ENCODE data around the gene MAPK8. TPM values are rescaled to one million over a fixed set of nuclear protein-coding genes. Genes with fewer than 3 reads are reported as not detected.

MAPK8 gene
- total and polyA plus RNA-seq, 12 donors, result 7.6 to 103 (median 31.9) TPM

GRCh38 chr10:48414778-48415177 is 108.3 kb downstream of the MAPK8 start:
- intact Hi-C loops (cut with DNase I), result no loop called here
- H3K9me3 ChIP-seq (replicated peaks in 1 of 3), result peaks cover 0 to 7% (median 0%) of the 10 kb centered on the region in 3 donors
- H3K4me3 ChIP-seq, result no peak overlapping the region
- H3K27me3 ChIP-seq, result no peaks in the 10 kb centered on the region
- 79 to 82% (median 81%) methylated on average over 1 of the region's 1 CpG for WGBS, 4 donors
- H3K4me1 ChIP-seq (replicated peaks in 1 of 2), result no peaks in the 10 kb centered on the region
- no peaks in the 10 kb centered on the region for H3K36me3 ChIP-seq (replicated peaks in 1 of 2)
- H3K27ac ChIP-seq, result no peak overlapping the region
- TF ChIP-seq POLR2A (IDR thresholded peaks at IDR 0.05), result no peak
- TF ChIP-seq CTCF (IDR thresholded peaks at IDR 0.05), result no peak
- DNase-seq, result no peak

GRCh38 chr10:48416584-48417232 is 110.2 kb downstream of the MAPK8 start:
- 90 to 94% (median 93%) methylated on average over 2 of the region's 2 CpGs for WGBS, 4 donors
- Histone ChIP-seq H3K27ac (no peak overlapping the region), H3K36me3 (replicated peaks in 1 of 2) (no peaks in the 10 kb centered on the region), H3K9me3 (replicated peaks in 1 of 3) (peaks cover 0 to 7% (median 0%) of the 10 kb centered on the region in 3 donors), H3K4me1 (replicated peaks in 1 of 2) (no peaks in the 10 kb centered on the region), H3K4me3 (no peak overlapping the region), H3K27me3 (no peaks in the 10 kb centered on the region)
- intact Hi-C loops (cut with DNase I), result no loop called here
- DNase-seq, result no peak
- TF ChIP-seq CTCF (IDR thresholded peaks at IDR 0.05) (no peak), POLR2A (IDR thresholded peaks at IDR 0.05) (no peak)

- DNase-seq, result no peak
- H3K36me3 ChIP-seq (replicated peaks in 1 of 2), result no peaks in the 10 kb centered on the region
- WGBS, 4 donors, result 100% methylated on average over 1 of the region's 1 CpG
- intact Hi-C loops (cut with DNase I), result no loop called here
- H3K27me3 ChIP-seq, result no peaks in the 10 kb centered on the region
- no peak overlapping the region for H3K4me3 ChIP-seq
- H3K4me1 ChIP-seq (replicated peaks in 1 of 2), result no peaks in the 10 kb centered on the region
- no peak overlapping the region for H3K27ac ChIP-seq
- peaks cover 0 to 2% (median 0%) of the 10 kb centered on the region in 3 donors for H3K9me3 ChIP-seq (replicated peaks in 1 of 3)
- TF ChIP-seq CTCF (IDR thresholded peaks at IDR 0.05) (no peak), POLR2A (IDR thresholded peaks at IDR 0.05) (no peak)
These were observed 110.9 kb downstream of the MAPK8 start for GRCh38 chr10:48417374-48417773.

GRCh38 chr10:48418189-48418788 is 111.8 kb downstream of the MAPK8 start:
- Histone ChIP-seq H3K27me3 (no peaks in the 10 kb centered on the region), H3K4me3 (no peak overlapping the region), H3K9me3 (replicated peaks in 1 of 3) (no peaks in the 10 kb centered on the region), H3K4me1 (replicated peaks in 1 of 2) (no peaks in the 10 kb centered on the region), H3K36me3 (replicated peaks in 1 of 2) (no peaks in the 10 kb centered on the region), H3K27ac (no peak overlapping the region)
- 84 to 88% (median 85%) methylated on average over 5 of the region's 5 CpGs for WGBS, 4 donors
- intact Hi-C loops (cut with DNase I), result no loop called here
- DNase-seq, result no peak
- TF ChIP-seq POLR2A (IDR thresholded peaks at IDR 0.05) (no peak), CTCF (IDR thresholded peaks at IDR 0.05) (no peak)
